GM23338 (cell line): ENCODE data around the gene TRAF3.

ENCODE experiments used
- TF ChIP-seq, protein P1 (sequence below): IDR thresholded peaks from 2 replicates; pipeline ENCODE4 v1.6.1; 2016; ENCODE audit warnings: antibody characterized with exemption
- TF ChIP-seq, protein P2 (sequence below), 2 experiments: fragments of 200-600 bp in 1 of 2; sonication (generic) in 1 of 2; conservative IDR thresholded peaks; 2 replicates each; pipeline versions ENCODE4 v1.5.1 to v1.6.1; 2016 to 2017; ENCODE audit warnings: antibody characterized with exemption in 2 of 2, low read depth in 2 of 2, mild to moderate bottlenecking in 2 of 2, moderate library complexity in 1 of 2

- TF ChIP-seq, protein P1, sequence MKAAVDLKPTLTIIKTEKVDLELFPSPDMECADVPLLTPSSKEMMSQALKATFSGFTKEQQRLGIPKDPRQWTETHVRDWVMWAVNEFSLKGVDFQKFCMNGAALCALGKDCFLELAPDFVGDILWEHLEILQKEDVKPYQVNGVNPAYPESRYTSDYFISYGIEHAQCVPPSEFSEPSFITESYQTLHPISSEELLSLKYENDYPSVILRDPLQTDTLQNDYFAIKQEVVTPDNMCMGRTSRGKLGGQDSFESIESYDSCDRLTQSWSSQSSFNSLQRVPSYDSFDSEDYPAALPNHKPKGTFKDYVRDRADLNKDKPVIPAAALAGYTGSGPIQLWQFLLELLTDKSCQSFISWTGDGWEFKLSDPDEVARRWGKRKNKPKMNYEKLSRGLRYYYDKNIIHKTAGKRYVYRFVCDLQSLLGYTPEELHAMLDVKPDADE = no peak
- TF ChIP-seq, protein P2, sequence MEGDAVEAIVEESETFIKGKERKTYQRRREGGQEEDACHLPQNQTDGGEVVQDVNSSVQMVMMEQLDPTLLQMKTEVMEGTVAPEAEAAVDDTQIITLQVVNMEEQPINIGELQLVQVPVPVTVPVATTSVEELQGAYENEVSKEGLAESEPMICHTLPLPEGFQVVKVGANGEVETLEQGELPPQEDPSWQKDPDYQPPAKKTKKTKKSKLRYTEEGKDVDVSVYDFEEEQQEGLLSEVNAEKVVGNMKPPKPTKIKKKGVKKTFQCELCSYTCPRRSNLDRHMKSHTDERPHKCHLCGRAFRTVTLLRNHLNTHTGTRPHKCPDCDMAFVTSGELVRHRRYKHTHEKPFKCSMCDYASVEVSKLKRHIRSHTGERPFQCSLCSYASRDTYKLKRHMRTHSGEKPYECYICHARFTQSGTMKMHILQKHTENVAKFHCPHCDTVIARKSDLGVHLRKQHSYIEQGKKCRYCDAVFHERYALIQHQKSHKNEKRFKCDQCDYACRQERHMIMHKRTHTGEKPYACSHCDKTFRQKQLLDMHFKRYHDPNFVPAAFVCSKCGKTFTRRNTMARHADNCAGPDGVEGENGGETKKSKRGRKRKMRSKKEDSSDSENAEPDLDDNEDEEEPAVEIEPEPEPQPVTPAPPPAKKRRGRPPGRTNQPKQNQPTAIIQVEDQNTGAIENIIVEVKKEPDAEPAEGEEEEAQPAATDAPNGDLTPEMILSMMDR (conservative IDR thresholded peaks at IDR 0.05; ENCODE audit: low read depth in 2 of 2) = no peak
Measured at GRCh38 chr14:102731101-102731870, 46.0 kb upstream of the TRAF3 start.
